Camera-type eye (tissue), 1 donor: ENCODE results near the gene CCS. TPM values are rescaled to one million over a fixed set of nuclear protein-coding genes. Genes with fewer than 3 reads are reported as not detected.

Experiments
- total RNA-seq: library from RNA; depleted of rRNA; stranded (reverse); fragments of >200 nt; gene quantifications from one replicate; pipeline ENCODE4 v1.2.3, GENCODE V29; 2014

Gene CCS, protein sequence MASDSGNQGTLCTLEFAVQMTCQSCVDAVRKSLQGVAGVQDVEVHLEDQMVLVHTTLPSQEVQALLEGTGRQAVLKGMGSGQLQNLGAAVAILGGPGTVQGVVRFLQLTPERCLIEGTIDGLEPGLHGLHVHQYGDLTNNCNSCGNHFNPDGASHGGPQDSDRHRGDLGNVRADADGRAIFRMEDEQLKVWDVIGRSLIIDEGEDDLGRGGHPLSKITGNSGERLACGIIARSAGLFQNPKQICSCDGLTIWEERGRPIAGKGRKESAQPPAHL
- 36.2 TPM for total RNA-seq

DNA sequence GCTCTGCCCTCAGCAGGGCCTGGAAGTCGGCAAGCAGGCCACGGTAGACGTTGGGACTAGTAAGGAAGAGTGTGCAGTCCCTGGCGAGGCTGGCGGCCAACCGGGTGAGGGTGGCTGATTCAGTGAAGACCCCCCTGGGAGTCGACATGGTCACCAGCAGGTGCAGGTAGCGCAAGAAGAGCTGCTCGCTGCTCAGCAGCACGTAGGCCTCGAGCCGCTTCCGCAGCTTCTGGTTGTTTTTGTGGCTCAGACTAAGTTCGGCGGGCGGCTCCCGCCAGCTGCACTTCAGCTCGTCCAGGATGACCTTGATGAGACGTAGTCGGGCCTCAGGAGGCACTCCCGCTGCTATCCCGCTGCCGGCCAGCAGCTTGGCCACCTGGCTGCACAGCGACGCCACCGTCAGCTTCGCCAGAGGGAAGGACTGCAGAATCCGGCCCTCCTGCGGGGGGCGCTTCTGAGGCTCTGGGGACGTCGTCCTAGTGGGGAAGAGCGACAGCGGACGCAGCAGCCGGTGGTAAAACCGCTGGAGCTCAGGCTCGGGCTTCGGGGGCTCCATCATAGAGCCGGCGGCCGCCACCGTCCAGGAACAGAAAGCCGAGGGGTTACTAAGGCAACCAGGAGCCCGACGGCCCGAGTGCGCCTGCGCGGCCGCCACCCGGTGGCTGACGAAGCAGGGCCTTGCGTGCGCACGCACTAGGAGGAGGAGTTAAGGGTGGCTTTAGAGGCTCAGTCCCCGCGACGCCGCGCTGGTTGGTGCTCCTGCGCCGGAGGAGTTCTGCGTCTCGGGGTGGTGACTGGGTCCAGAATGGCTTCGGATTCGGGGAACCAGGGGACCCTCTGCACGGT, at the start of gene CCS, which contains the start of gene CCDC87:
Gene CCS, plus strand, starts transcription at position 729 of the 846 bp plus-strand sequence. Its CDS starts 77 bp downstream, at position 806.
Gene CCDC87, minus strand, starts transcription at position 607 of the 846 bp plus-strand sequence. Its CDS starts 48 bp downstream, at position 559.

DNA sequence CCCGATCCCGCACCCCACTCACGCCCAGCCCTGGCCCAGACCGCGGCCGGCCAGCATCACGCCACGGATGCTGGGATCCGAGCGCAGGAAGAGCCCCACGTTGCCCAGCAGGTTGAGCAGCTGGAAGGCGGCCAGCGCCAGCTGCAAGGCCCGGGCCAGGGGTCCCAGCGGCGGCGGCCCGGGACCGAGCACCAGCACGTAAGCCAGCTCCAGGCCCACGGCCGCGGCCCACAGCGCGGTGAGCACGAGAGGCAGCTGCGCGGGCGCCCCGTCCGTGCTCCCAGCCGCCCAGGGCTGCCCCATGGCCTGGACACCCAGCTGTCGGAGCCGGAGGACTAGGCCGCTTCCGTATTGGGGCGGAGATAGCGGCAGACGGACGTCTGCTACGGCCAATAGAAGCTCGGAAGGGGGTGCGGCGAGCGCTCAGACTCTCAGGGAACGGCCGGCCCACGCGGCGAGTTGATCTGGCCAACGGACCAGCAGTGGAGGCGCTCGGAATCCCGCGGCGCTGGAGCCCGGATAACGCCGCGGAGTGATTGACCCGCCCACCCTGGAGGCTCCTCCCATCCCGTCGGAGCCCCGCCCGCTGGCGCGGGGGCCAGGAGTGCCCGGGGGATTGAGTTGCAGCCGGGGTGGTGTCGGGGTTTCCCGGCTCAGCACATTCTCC, 47.2 kb upstream of the CCS start, which contains the start of gene ZDHHC24:
Gene ZDHHC24, minus strand, starts transcription at position 348 of the 667 bp plus-strand sequence. Its CDS starts 45 bp downstream, at position 303.

DNA sequence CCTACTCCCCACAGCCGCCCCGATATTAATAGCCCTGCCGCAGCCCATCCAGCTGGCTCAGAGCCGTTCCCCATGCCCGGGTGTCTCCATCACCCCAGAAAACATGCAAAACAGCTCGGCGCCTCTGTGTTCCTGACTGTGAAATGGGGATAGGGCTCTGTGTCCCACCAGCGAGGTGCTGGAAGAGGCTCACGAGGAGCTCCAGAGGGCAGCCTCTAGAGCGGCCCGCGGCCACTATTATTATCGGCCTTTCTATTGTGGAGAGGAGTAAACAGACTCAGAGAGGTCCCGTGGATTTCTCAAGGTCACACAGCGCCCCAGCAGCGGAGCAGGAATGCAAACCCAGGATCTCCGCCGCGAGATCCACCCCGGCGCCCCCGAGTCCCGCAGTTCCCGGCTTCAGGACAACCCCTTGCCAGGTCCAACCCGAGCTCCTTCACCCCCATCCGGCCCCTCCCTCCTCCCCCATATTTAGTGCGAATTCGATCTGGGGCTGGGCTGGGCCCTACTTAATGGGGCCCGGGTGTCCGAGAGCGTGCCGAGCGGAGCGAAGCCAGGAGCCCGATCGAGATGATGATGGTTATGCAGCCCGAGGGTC, 46.5 kb upstream of the CCS start, which contains the start of gene ACTN3:
Gene ACTN3, plus strand, starts transcription at position 536 of the 598 bp plus-strand sequence. Its CDS starts 35 bp downstream, at position 571.

DNA sequence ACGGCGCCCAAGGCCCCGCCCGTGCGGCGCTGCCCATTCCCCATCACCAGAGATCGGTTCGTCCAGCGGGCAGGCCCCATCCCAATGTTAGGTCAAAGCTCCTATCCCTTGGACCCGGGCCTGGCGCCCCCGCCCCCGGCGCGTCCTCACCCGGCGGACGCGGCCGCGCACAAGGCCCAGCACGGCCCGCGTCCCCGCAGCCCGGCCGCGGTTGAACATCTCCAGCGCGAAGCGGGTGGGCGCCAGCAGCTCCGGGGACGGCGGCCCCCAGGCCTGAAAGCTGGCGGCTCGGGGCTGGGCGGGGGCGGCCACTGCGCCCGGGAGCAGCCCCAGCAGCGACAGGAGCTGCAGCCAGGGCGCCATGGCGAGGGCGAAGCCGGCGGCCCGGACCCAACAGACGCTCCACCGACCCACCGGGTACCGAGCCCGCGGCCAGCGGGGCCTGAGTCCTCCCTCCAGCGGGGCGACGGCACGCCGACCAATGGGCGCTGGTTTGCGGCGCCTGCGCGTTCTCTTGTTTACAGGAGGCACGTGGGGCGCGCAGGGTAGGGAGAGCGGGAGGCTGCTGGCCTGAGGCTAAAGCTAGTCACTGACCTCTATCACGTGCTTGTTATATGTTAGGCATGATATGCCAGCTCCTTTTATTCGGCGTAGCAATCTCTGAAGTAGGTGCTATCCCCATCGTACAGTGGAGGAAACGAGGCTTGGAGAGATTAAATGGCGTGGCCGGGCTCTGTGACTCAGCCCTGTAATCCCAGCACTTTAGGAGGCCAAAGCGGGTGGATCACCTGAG, 24.7 kb upstream of the CCS start, which contains the start of gene CTSF:
Gene CTSF, minus strand, starts transcription at position 483 of the 793 bp plus-strand sequence. Its CDS starts 120 bp downstream, at position 363.

DNA sequence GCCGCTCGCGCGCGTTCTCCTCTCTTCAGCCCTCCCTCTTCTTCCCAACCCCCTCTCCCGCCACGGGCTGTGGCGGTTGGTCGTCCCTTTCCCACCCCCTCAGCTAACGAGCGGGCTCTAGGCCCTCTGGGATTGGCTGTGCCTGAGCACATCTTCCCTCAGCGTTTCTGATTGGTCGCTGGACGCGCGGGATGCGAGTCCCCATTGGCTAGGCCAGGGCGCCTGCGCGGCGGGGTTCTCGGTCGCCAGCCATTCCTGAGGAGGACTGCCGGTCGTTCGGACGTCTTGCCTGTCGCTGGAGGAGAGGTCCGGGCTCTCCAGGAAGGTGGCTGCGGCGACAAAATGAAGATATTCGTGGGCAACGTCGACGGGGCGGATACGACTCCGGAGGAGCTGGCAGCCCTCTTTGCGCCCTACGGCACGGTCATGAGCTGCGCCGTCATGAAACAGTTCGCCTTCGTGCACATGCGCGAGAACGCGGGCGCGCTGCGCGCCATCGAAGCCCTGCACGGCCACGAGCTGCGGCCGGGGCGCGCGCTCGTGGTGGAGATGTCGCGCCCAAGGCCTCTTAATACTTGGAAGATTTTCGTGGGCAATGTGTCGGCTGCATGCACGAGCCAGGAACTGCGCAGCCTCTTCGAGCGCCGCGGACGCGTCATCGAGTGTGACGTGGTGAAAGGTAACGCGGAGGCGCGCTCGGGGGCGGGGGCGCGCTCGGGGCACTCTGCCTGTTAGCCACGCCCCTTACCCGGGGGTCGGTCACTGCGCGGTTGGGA, 23.6 kb downstream of the CCS start, which contains the start of gene RBM14:
Gene RBM14, plus strand, starts transcription at position 252 of the 776 bp plus-strand sequence. Its CDS starts 91 bp downstream, at position 343.

DNA sequence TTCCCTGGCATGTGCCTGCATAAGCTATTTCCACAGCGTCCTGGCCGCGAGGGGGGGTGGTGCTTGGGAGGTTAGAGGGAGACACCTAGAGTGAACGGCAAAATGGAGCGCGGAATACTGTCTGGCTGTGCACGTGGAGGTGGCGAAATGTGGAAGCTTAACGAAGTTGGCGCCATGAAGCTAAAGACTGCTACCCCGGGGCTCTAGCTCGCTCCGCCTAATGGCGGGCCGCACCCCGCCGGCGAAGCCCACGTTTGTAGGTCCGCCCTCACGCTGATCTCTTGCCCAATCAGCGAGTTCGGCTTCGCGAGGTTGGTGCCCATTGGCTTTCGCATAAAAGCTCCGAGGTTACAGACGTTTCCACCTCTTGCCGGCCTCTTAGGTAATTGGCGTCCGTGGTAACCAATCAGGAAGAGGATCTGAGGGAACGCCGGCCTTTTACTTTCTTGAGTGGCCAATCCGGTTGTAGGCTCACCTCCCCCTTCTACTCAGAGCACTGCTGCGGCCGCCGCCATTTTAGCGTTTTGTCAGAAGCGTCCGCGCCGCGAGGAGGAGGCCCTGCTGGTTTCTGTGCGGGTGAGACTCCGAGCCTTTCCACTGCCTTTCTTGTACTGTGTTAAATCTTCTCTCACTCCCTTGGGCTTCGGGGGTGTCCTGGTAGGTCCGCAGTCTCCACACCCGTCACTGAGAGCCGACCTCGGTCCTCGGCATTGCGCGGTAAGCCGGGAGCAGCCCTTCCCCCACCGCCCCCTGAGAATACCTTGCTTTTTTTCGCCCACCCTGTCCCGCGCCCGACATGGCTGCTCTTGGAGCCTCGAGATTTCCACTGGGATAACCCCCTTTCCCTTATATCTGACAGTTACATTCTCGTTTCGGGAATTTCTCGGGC, 45.4 kb downstream of the CCS start, which contains the start of gene RBM4:
Gene RBM4, plus strand, starts transcription at position 527 of the 889 bp plus-strand sequence. CDS start 1,009 bp downstream, outside the sequence.

Other genes with a start within 250 kb of the CCS start
- 21.7 TPM for gene BRMS1, start 248.1 kb upstream of the CCS start, total RNA-seq
- 75.3 TPM for gene B4GAT1, start 245.6 kb upstream of the CCS start, total RNA-seq
- gene SLC29A2, start 221.4 kb upstream of the CCS start, total RNA-seq, result 2.8 TPM
- gene NPAS4, start 172.2 kb upstream of the CCS start, total RNA-seq, result 0.82 TPM
- 27.0 TPM for gene MRPL11, start 154.3 kb upstream of the CCS start, total RNA-seq
- 13.6 TPM for gene PELI3, start 126.3 kb upstream of the CCS start, total RNA-seq
- gene DPP3, start 112.8 kb upstream of the CCS start, total RNA-seq, result 24.1 TPM
- gene BBS1, start 82.5 kb upstream of the CCS start, total RNA-seq, result 146 TPM
- 10.4 TPM for gene ZDHHC24, start 47.1 kb upstream of the CCS start, total RNA-seq
- 0.49 TPM for gene ACTN3, start 46.3 kb upstream of the CCS start, total RNA-seq
- gene CTSF, start 24.6 kb upstream of the CCS start, total RNA-seq, result 83.2 TPM
- 0.38 TPM for gene CCDC87, start 122 bp upstream of the CCS start, total RNA-seq
- 100 TPM for gene RBM14, start 23.4 kb downstream of the CCS start, total RNA-seq
- gene RBM4, start 45.5 kb downstream of the CCS start, total RNA-seq, result 189 TPM
- 71.8 TPM for gene RBM4B, start 84.7 kb downstream of the CCS start, total RNA-seq
- gene SPTBN2, start 136.0 kb downstream of the CCS start, total RNA-seq, result 98.3 TPM